Hepatocyte (in vitro differentiated cells): ENCODE measurements around the gene TGIF1.

ENCODE experiments used
- CTCF ChIP-seq: fragments of 200-600 bp; sonication (generic); IDR thresholded peaks from 2 replicates; pipeline ENCODE4 v1.5.1; 2016; ENCODE audit warnings: antibody characterized with exemption, mild to moderate bottlenecking; ENCODE audit not compliant: poor library complexity
- EZH2 ChIP-seq: fragments of 200-600 bp; sonication (generic); IDR thresholded peaks from 2 replicates; pipeline ENCODE4 v1.6.1; 2016; ENCODE audit warnings: antibody characterized with exemption, mild to moderate bottlenecking, borderline replicate concordance
- EZH2phosphoT487 ChIP-seq: fragments of 200-600 bp; sonication (generic); IDR thresholded peaks from one replicate; pipeline ENCODE4 v1.6.1; 2018; ENCODE audit warnings: antibody characterized with exemption, mild to moderate bottlenecking, low read depth, moderate library complexity; ENCODE audit not compliant: unreplicated experiment, severe bottlenecking

GRCh38 chr18:3478262-3478978, 28.4 kb downstream of the TGIF1 start:
- TF ChIP-seq CTCF (no peak), EZH2phosphoT487 (no peak), EZH2 (no peak)
